Naive thymus-derived CD4-positive, alpha-beta T cell (primary cell): Measurements from ENCODE around the gene PLEKHA7. TPM values are rescaled to one million over a fixed set of nuclear protein-coding genes. Genes with fewer than 3 reads are reported as not detected.

ENCODE experiments used
- ATAC-seq: fragments of 150-1000 bp; cut with Tn5 transposase; 2 replicates; pipeline ENCODE4 v1.10.0; 2021; ENCODE audit warnings: mild to moderate bottlenecking, moderate library complexity
- CTCF ChIA-PET: fragments of 350-600 bp; sonication (Branson Sonifier 250); formaldehyde crosslinking; loops from one replicate; lab custom pipeline; 2021; ENCODE audit warnings: antibody characterized with exemption; lab: Charles Lee
- POLR2A ChIA-PET: fragments of 350-600 bp; sonication (Branson Sonifier 250); formaldehyde crosslinking; loops from one replicate; lab custom pipeline; 2021; ENCODE audit warnings: antibody characterized with exemption, inconsistent platforms; lab: Charles Lee
- DNase-seq, 9 donors: peaks; one replicate each; pipeline versions ENCODE4 v3.0.0 to v3.0.0-alpha.2; 2020 to 2022; ENCODE audit warnings: mixed read lengths in 1 of 9
- H3K27ac ChIP-seq: one replicate; pipeline ENCODE4 v1.7.0; 2013; ENCODE audit warnings: mild to moderate bottlenecking, low read depth, low read length, moderate library complexity
- H3K27me3 ChIP-seq, 2 donors: one replicate each; pipeline ENCODE4 v1.7.0; 2013; ENCODE audit warnings: low read length in 2 of 2, mild to moderate bottlenecking in 2 of 2, moderate library complexity in 2 of 2; ENCODE audit not compliant: control insufficient read depth in 2 of 2, insufficient read depth in 2 of 2
- H3K36me3 ChIP-seq, 3 experiments: 1 replicate in 2 of 3; 2 replicates in 1 of 3; pipeline ENCODE4 v1.7.0; 2013; ENCODE audit warnings: low read length in 3 of 3, mild to moderate bottlenecking in 3 of 3, moderate library complexity in 1 of 3; ENCODE audit not compliant: insufficient read depth in 3 of 3, control insufficient read depth in 2 of 3
- H3K4me1 ChIP-seq, 2 donors: one replicate each; pipeline ENCODE4 v1.7.0; 2013; ENCODE audit warnings: low read length in 2 of 2, mild to moderate bottlenecking in 2 of 2, moderate library complexity in 1 of 2; ENCODE audit not compliant: control insufficient read depth in 2 of 2, insufficient read depth in 2 of 2
- H3K4me3 ChIP-seq: 2 replicates; pipeline ENCODE4 v1.7.0; 2013; ENCODE audit warnings: mild to moderate bottlenecking, low read length
- H3K9me3 ChIP-seq, 3 experiments: 1 replicate in 2 of 3; 2 replicates in 1 of 3; pipeline ENCODE4 v1.7.0; 2013; ENCODE audit warnings: low read length in 3 of 3; ENCODE audit not compliant: control insufficient read depth in 2 of 3
- H3K27ac Mint-ChIP-seq, 9 donors: one replicate each; pipeline ENCODE4 v1.8.0; 2020 to 2022; ENCODE audit warnings: mixed read lengths in 9 of 9, mild to moderate bottlenecking in 8 of 9, moderate library complexity in 5 of 9, inconsistent platforms in 2 of 9
- H3K27me3 Mint-ChIP-seq, 5 donors: one replicate each; pipeline ENCODE4 v1.8.0; 2021 to 2022; ENCODE audit warnings: mixed read lengths in 5 of 5, mild to moderate bottlenecking in 1 of 5
- H3K36me3 Mint-ChIP-seq, 5 donors: one replicate each; pipeline ENCODE4 v1.8.0; 2020 to 2022; ENCODE audit warnings: mixed read lengths in 5 of 5, mild to moderate bottlenecking in 3 of 5, inconsistent platforms in 1 of 5
- H3K4me1 Mint-ChIP-seq, 7 donors: one replicate each; pipeline ENCODE4 v1.8.0; 2020 to 2022; ENCODE audit warnings: mixed read lengths in 7 of 7, mild to moderate bottlenecking in 3 of 7, inconsistent platforms in 1 of 7
- H3K4me3 Mint-ChIP-seq, 10 donors: one replicate each; pipeline ENCODE4 v1.8.0; 2020 to 2022; ENCODE audit warnings: mild to moderate bottlenecking in 10 of 10, mixed read lengths in 10 of 10, moderate library complexity in 6 of 10, inconsistent platforms in 2 of 10
- H3K9me3 Mint-ChIP-seq, 11 donors: one replicate each; pipeline ENCODE4 v1.8.0; 2020 to 2022; ENCODE audit warnings: mixed read lengths in 11 of 11, mild to moderate bottlenecking in 4 of 11, inconsistent platforms in 1 of 11, moderate library complexity in 1 of 11
- intact Hi-C, 2 donors: fragments of 100-400 bp; cut with micrococcal nuclease; formaldehyde crosslinking; loops; one replicate each; pipeline ENCODE4 v1.15.1; 2023
- polyA plus RNA-seq, 2 donors: library from polyadenylated mRNA; unstranded; fragments of 300-500 nt; fragmentation: Illumina TruSeq; gene quantifications; one replicate each; pipeline ENCODE4 v1.2.3, GENCODE V29; 2021
- total RNA-seq, 6 experiments: library from RNA in 5 of 6; stranded (reverse) in 5 of 6; gene quantifications; 1 replicate in 5 of 6; 2 replicates in 1 of 6; pipeline ENCODE4 v1.2.3 and lab custom pipeline; 2021 to 2026

Gene PLEKHA7
- total and polyA plus RNA-seq, 7 experiments from 2014 or later: 0.84 to 4.8 (median 2.4) TPM

DNA sequence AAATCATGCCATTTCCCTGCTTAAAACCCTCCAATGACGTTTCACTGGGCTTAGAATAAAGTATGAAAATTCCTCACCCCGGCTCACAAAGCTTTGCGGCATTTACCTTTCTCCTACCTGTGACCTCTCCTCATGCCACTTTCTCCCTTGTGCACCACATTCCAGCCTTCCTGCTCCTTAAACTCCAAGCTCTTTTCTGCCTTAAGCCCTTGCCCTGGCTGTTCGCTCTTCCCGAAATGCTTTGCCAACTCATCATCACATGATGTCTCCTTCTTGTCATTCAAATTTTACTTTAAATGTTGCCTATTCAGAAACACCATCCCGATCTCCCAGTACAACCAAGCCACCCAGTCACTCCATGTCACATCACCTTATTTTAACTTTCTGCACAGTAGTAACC is 2.0 kb downstream of the PLEKHA7 start:
- Histone ChIP-seq H3K27me3 (peaks cover 0 to 7% of the 10 kb centered on the region in 2 donors), H3K36me3 (no peaks in the 10 kb centered on the region), H3K9me3 (no peaks in the 10 kb centered on the region), H3K4me3 (no peak overlapping the region), H3K4me1 (no peaks in the 10 kb centered on the region), H3K27ac (no peak overlapping the region)
- Mint-ChIP-seq H3K27me3 (peaks cover 14 to 30% (median 17%) of the 10 kb centered on the region in 5 donors), H3K4me1 (peaks cover 3 to 9% (median 8%) of the 10 kb centered on the region in 7 donors), H3K4me3 (no peak overlapping the region), H3K27ac (no peak overlapping the region), H3K36me3 (peaks cover 0 to 4% (median 3%) of the 10 kb centered on the region in 5 donors), H3K9me3 (peaks cover 0 to 3% (median 0%) of the 10 kb centered on the region in 11 donors)
- POLR2A ChIA-PET: no interaction called here
- no peak for ATAC-seq
- DNase-seq: no peak
- intact Hi-C loops: loop anchor here in 1 of 2 donors (10.0 kb wide), 1 partner anchor 77 kb away; no protein-coding TSS in a partner anchor
- CTCF ChIA-PET: no interaction called here

DNA sequence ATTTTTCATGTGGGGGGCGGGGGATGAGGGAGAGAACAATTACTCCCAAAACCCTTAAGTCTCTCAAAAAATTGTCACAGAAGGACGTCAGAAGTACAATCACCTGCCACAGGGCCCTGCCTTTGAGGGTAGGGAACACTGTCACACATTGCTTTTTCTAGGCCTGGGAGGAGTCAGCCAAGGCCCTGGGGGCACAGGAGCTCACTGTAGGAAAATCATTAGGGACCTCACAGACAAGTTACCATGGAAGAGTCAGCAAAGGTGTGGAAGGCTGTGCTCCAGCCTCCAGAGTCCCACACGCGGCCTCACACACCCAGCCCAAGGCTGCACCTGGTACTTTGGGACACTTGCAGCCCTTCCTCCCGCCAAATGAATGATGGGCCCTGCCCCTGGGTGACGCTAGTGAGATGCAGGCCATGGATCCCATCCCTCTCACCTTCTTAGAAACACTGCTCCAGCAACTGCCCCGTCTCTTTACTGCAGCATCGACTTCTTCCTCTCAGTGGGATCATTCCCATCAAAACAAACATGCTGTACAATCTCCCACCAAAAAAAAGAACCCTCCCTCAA is 3.3 kb downstream of the PLEKHA7 start:
- no peak for DNase-seq
- intact Hi-C loops: loop anchor here in 1 of 2 donors (10.0 kb wide), 1 partner anchor 76 kb away; no protein-coding TSS in a partner anchor

DNA sequence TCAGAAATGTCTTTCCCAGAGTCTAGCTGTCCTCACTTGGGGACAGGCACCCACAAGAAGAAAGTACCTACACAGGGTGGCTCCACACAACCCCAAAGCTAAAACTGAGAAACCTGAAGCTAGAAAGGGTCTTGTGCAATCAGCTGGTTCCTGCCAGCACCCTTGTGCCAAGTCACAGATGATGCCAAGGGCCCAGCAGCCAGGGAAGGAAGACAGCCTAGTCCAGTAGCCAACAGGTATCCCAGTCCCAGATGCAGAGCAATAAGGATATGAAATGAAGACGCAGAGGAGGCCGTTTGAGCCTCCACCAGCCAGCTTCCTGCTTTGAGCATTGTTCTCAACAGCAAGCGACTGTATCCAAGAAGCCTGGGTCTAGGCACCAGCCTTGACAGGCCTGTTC is 6.1 kb downstream of the PLEKHA7 start:
- Histone ChIP-seq H3K27ac (no peak overlapping the region), H3K9me3 (no peaks in the 10 kb centered on the region), H3K4me3 (no peak overlapping the region), H3K4me1 (no peaks in the 10 kb centered on the region), H3K36me3 (no peaks in the 10 kb centered on the region), H3K27me3 (peaks cover 0 to 1% of the 10 kb centered on the region in 2 donors)
- intact Hi-C loops: no loop called here
- H3K4me1 Mint-ChIP-seq: peaks cover 0 to 1% (median 0%) of the 10 kb centered on the region in 7 donors
- no peak for DNase-seq
- peaks cover 0 to 4% (median 0%) of the 10 kb centered on the region in 5 donors for H3K27me3 Mint-ChIP-seq
- no peak overlapping the region for H3K27ac Mint-ChIP-seq
- no peaks in the 10 kb centered on the region for H3K36me3 Mint-ChIP-seq
- CTCF ChIA-PET: no interaction called here
- H3K4me3 Mint-ChIP-seq: no peak overlapping the region
- ATAC-seq: no peak
- POLR2A ChIA-PET: no interaction called here
- peaks cover 0 to 4% (median 0%) of the 10 kb centered on the region in 11 donors for H3K9me3 Mint-ChIP-seq

More for the DNA sequence above, 3.3 kb downstream of the PLEKHA7 start:
- Mint-ChIP-seq H3K36me3 (peaks cover 0 to 4% (median 2%) of the 10 kb centered on the region in 5 donors), H3K27me3 (peaks cover 11 to 17% (median 11%) of the 10 kb centered on the region in 5 donors), H3K4me1 (peaks cover 3 to 9% (median 8%) of the 10 kb centered on the region in 7 donors), H3K4me3 (no peak overlapping the region), H3K9me3 (peaks cover 0 to 3% (median 0%) of the 10 kb centered on the region in 11 donors), H3K27ac (no peak overlapping the region)
- H3K9me3 ChIP-seq: no peaks in the 10 kb centered on the region
- H3K36me3 ChIP-seq: no peaks in the 10 kb centered on the region
- no peak for ATAC-seq
- H3K4me1 ChIP-seq: no peaks in the 10 kb centered on the region
- H3K27me3 ChIP-seq: peaks cover 0 to 7% of the 10 kb centered on the region in 2 donors
- ChIA-PET POLR2A (no interaction called here), CTCF (no interaction called here)
- no peak overlapping the region for H3K27ac ChIP-seq
- no peak overlapping the region for H3K4me3 ChIP-seq

DNA sequence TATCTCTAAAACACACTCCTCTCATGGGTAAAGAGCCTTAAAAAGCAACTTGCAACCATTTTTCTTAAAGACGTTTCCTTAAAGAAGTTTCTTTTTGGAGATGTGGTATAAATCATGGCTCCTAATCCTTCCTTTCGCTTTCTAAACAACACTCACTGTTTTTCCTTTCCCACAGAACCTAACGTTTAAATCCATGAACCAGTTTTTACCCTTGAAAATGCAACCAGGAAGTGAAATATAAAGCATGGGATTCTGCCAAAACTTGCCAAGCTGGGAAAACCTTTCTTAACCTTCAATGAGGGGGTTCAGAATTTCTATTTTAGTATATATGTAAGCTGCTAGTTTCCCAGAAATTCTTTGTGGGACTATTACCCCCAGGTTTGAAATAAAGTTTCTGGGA is 8.6 kb downstream of the PLEKHA7 start:
- Mint-ChIP-seq H3K27ac (no peak overlapping the region), H3K4me1 (peaks cover 0 to 1% (median 0%) of the 10 kb centered on the region in 7 donors), H3K36me3 (no peaks in the 10 kb centered on the region), H3K27me3 (peaks cover 0 to 4% (median 0%) of the 10 kb centered on the region in 5 donors), H3K4me3 (no peak overlapping the region), H3K9me3 (peaks cover 0 to 4% (median 0%) of the 10 kb centered on the region in 11 donors)
- H3K4me1 ChIP-seq: no peaks in the 10 kb centered on the region
- H3K9me3 ChIP-seq: no peaks in the 10 kb centered on the region
- no peaks in the 10 kb centered on the region for H3K36me3 ChIP-seq
- no peak overlapping the region for H3K4me3 ChIP-seq
- H3K27ac ChIP-seq: no peak overlapping the region
- CTCF ChIA-PET: no interaction called here
- intact Hi-C loops: no loop called here
- no peaks in the 10 kb centered on the region for H3K27me3 ChIP-seq
- DNase-seq: no peak
- POLR2A ChIA-PET: no interaction called here
- ATAC-seq: no peak

DNA sequence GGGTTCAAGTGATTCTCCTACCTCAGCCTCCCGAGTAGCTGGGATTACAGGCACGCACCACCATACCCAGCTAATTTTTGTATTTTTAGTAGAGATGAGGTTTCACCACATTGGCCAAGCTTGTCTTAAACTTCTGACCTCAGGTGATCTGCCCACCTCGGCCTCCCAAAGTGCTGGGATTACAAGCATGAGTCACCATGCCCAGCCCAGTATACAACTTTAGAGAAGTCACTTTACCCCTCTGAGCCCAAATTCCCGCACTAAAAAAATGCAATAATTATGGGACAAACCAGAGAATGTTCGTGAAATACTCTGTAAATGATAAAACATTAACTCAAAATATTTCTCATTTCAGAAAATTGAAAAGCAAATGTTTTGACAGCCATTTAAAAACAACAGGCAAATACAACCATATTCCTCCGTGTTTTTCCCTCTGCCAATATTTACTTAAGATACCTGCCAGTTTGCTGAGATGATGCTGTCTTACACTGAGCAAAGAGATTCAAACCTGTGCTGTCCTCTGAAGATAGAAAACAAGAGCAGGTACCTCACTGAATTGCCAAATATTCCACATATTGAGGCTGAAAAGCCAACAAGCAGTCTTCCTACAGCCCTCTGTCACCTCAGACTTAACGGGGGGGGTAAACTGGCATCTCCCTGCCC is 9.6 kb downstream of the PLEKHA7 start:
- Histone ChIP-seq H3K9me3 (no peaks in the 10 kb centered on the region), H3K4me1 (no peaks in the 10 kb centered on the region), H3K36me3 (no peaks in the 10 kb centered on the region), H3K27ac (no peak overlapping the region), H3K27me3 (no peaks in the 10 kb centered on the region), H3K4me3 (no peak overlapping the region)
- H3K4me1 Mint-ChIP-seq: peaks cover 0 to 1% (median 0%) of the 10 kb centered on the region in 7 donors
- intact Hi-C loops: no loop called here
- CTCF ChIA-PET: no interaction called here
- POLR2A ChIA-PET: no interaction called here
- ATAC-seq (no peak), DNase-seq (no peak)
- H3K4me3 Mint-ChIP-seq: no peak overlapping the region
- no peaks in the 10 kb centered on the region for H3K36me3 Mint-ChIP-seq
- peaks cover 0 to 4% (median 0%) of the 10 kb centered on the region in 5 donors for H3K27me3 Mint-ChIP-seq
- H3K9me3 Mint-ChIP-seq: peaks cover 0 to 4% (median 0%) of the 10 kb centered on the region in 11 donors
- no peak overlapping the region for H3K27ac Mint-ChIP-seq

DNA sequence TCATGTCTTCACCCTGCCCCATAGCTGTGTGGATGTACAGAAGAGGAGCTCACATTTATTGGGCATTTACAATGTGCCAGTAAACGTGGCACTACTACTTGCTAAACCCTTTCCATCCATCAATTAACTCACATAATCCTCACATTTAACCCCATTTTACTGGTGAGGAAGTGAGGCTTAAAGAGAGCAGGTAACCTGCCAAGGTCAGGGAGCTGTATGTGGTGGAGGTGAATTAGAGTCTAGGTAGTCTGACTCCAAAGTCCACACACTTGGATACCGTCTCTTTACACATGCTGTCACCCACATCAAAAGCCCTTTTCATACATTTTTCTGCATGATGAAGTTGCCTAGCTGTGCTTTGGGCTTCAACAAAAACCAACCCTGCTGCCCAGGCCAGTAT is 10.8 kb downstream of the PLEKHA7 start:
- ChIA-PET POLR2A (interaction anchor here (0.6 kb wide), 1 partner anchor 494 kb away, joined by 3 read pairs; no protein-coding TSS in a partner anchor), CTCF (no interaction called here)
- Mint-ChIP-seq H3K4me3 (no peak overlapping the region), H3K36me3 (no peaks in the 10 kb centered on the region), H3K27me3 (peaks cover 0 to 5% (median 0%) of the 10 kb centered on the region in 5 donors), H3K9me3 (peaks cover 0 to 4% (median 0%) of the 10 kb centered on the region in 11 donors), H3K27ac (no peak overlapping the region), H3K4me1 (peaks cover 0 to 1% (median 0%) of the 10 kb centered on the region in 7 donors)
- Histone ChIP-seq H3K9me3 (no peaks in the 10 kb centered on the region), H3K4me3 (no peak overlapping the region), H3K4me1 (no peaks in the 10 kb centered on the region), H3K27me3 (no peaks in the 10 kb centered on the region), H3K27ac (no peak overlapping the region), H3K36me3 (no peaks in the 10 kb centered on the region)
- no peak for DNase-seq
- ATAC-seq: no peak
- intact Hi-C loops: no loop called here
